Stimulated activated CD4-positive, alpha-beta T cell treated with anti-CD3 and anti-CD28 coated beads, Interleukin-1b, Interleukin-23, amount 100 ng/mL, for 48 hours (primary cell): ENCODE data around the gene DCTD.

ENCODE experiments used
- DNase-seq: peaks from one replicate; pipeline ENCODE4 v3.0.0-alpha.2; 2020

The DCTD gene

DNA sequence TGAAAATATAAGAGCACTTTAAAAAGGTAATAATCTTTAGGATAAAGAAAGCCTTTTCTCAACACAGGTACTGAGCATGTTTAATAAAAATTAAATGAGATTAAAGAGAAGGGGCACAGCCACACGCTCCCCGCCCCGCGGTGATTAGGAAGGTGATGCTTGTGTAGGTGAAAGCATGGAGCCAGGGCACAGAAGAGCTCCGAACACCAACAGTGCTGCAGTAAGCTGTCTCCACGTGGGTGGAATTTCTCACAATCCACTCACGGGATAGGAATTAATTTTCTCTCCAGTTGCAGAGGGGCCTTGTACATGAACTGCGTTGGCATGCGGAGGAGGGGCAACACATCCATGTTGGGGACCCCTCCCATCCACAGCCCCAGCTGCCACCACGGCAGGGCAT lies 27.0 kb downstream of the DCTD start:
- DNase-seq: no peak

DNA sequence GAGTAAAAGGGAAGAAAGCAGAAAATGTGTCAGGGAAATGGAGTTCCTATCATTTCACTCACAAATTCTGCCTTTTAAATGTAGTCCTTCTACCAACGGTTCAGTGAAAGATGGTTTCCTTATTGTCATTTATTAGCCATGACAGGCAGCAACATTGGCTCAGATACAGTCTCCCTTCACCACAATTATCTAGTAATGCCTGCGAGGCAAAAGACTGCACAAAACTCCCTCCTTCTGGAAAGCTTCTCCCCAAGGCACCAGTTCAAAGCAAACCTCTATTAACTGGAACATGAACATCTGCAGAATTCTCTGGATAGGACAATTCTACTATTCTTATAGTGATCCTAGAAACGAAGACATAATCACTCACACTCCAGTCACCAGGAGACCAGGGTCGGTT lies 28.3 kb downstream of the DCTD start:
- DNase-seq: no peak

DNA sequence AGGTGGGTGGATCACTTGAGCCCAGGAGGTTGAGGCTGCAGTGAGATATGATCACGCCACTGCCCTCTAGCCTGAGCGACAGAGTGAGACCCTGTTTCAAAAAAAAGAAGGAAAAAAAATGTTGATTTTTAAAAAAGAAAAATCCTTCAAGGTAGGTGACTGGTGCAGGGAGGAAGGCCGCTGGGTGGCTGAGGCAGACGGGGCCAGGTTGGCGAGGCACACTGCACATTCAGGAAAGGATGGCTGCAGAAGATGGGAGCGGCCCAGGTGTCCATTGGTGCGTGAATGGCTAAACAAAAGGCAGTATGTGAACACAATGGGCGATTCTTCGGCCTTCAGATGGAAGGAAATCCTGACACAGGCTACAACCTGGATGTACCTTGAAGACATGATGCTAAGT lies 30.4 kb downstream of the DCTD start:
- DNase-seq: no peak

DNA sequence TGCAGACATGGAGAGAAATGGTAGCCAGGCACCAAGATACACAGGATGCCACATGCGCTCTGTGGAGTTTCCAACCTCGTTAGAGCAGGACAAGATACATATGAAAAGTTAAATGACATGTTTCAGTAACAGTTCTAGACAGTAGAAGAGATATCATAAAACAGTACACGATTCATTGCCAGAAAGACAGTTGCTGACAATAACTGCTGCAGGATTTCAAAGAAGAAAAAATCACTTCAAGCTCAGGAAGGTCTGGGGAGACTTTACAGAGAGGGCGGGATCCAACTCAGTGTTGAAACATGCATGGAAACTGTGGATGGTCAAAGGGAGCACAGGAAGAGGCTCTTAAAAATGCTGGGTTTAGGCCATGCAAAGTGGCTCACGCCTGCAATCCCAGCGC lies 31.0 kb downstream of the DCTD start:
- DNase-seq: no peak

DNA sequence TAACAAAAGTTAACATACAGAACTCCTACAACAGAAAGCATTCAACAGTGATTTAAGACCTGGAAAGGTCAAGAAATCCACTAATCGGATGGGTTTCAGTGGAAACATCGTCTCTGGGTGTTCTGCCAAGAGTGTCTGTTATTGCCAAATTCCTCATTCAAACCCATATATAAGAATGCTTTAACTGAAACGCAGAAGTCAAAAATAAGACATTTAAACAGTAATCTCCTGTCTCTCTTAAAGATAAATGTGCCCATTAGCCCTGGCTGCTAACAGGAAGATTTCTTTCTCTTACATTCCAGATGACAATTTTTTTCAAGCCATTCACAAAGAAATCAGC lies 31.5 kb downstream of the DCTD start:
- no peak for DNase-seq

DNA sequence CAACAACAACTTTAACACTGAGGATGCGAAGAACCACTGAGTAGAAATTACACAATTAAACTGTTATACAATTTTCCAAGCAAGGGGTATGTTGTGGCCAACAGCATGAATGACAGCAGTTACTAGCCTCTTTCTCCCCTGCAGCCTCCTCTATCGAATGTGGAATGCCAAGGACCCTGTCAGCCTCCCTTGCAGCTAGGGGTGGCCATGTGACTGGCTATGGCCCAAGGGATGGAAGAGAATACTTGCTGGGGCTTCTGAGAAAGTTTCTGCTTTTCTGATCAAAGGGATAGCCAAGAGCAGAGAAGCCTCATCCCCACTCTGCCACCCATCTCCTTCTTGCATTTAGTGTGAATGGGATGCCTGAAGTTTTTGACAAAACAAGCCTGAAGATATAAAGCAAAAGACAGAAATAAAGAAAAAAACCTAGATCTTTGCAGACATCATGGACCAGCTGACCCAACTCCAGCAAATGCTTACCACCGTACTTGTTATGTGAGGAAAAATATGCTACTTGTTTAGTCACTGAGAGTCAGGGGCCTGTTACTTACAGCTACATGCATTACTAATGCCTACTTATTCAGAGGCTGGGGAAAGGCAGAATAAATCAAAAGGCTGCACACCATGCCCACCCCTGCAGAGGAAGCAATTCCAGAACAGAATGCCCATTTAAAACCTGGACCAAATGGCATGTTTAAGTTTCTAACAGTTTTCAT lies 32.0 kb downstream of the DCTD start:
- DNase-seq: no peak

DNA sequence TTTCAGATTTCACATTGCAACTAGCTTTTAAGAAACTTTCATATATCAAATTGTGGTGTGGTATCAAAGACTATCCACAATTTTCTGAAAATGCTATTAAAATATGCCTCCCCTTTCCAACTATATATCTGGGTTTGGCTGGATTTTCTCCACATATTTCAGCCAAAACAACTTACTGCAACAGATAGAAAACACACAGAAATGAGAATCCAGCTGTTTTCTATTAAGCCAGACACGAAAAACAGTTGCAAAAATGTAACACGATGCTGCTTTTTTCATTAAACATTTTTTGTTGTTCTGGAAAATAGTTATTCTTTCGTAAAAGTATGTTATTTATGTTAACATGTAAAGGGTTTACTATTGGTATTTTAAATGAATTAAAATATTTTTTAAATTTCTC lies 33.1 kb downstream of the DCTD start:
- DNase-seq: no peak

DNA sequence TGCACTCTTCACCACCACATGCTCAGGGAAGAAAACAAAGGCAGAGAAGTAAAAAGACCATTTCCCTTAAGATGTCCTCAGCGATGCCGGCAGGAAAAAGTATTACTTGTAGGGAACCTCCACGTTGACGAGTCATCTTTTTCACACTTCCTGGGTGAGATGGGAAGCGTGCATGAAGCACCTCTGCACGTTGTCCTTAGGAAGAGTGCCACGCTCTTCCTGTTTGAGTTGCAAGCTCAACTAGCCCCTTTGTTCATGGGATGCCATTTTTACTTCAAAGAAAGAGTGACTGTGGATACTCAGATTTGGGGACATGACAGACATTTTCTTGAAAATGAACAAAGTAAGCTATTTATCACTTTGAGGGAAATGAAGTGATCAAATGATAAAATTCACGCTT lies 33.8 kb downstream of the DCTD start:
- no peak for DNase-seq

DNA sequence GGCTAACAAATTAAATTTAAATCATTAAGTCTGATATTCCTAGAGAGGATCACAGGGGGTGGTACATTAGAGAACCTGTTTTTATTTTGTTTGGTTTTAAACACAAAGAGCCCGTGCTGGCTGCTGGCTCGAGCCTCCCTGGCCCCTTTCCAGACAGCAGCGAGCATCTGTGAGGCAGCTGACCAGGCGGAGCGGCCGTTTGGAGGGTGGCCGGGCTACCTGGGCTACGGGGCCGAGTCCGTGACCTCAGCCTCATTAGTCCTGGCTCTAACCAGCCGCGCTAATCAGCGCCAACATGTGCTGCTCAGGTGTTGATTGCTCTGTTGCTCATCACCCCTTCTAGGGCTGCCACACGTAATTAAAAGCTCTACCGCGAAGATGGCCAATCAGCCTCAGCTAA lies 35.3 kb downstream of the DCTD start:
- DNase-seq: no peak

DNA sequence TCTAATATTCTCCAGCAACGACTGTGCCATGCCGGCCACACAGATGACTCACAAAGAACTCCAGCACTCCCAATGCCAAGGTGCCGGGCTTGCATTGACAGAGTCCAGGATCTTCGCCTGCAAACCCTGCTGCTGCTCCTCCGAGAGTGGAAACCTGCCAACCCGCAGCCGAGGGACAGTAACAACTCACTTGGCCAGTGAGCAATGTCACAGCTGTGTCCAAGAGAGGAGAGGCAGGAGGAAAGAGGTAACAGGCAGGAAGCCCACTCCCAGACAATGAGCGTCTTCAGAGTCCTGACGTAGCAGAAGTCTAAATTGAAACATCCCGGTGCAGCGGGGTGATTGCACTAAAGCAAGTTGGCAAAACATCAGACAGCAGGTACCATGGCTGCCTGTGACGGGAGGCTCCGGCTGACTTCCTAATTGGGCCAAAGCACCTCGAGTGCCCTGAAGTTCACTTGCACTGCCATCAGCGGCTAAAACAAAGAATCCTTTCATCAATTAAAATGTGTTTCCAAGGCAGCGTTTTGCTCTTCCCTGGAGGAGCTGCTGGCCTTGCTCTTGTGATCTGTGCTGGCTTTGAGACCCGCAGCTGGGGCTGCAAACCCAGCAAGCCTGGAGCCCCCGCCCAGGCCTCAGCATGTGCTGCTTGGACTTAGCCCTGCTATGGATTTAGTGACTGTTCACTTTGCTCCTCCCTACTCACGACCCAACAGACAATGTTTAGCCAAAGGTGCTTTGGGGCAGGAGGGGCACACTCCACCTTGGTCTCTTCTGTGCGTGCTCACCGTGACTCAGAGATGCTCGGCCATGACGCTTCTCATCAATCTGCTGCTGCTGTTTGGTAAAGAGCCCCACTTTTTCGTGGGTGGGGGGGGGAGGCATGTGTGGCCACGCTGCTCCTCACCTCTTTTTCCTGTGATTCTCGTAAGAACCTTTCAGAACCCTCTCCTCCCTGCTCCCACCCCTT lies 36.5 kb downstream of the DCTD start:
- no peak for DNase-seq

DNA sequence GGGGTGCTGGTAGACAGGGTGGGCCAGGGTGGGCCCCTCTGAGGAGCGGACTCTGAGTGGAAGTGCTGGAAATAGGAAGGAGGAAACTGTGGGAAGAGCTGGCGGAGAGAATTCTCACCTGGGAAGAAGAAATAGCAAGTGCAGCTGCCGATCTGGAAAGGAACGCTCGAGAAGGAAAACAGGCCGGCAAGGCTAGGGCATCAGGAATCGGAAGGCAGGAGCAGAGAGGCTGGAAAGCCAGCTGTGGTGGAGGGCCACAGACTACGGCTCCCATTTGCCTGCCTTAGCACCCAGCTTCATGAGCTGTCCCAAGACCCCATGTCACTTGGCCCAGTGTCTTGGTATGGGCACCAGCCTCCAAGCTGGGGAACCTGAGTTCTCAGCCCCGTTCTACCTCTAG lies 37.3 kb downstream of the DCTD start:
- no peak for DNase-seq

DNA sequence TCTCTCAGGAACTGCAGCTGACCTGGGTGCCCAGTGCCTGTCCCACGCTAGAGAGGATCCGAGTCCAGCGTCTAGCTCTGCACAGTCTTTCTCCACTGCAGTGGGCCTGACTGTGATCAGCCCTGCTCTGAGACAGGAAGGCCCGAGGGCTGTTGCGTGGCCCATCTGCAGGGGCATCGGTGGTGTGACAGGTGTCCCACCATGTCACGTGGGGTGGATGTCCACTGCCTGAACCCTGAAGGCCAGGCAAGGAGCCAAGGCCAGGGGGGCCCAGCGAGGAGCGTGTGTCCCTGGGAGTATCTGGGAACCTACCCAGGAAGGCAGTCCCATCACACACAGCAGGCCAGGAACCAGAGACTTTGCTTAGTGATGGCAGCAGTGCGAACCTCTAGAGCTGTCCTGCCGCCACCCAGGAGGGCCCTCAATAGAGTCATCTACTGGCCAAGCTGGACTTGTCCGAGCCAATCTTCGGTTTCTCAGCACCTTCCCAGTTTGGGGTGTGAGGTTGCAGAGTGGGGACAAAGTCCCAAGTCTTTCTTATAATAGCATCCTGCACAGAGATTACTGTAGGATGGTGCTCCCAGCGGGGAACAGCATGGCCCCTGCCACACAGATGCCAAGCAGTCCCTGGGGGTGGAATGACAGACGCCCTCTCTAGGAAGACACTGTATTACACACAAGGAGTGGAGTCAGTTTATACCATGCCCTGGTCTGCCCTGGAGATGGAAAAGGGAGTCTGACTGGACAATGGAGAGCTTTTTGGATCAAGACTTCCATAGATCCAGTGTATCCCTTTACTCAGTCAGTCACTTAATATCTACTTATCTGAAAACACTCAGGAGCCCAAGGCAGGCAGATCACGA lies 38.3 kb downstream of the DCTD start:
- DNase-seq: no peak

DNA sequence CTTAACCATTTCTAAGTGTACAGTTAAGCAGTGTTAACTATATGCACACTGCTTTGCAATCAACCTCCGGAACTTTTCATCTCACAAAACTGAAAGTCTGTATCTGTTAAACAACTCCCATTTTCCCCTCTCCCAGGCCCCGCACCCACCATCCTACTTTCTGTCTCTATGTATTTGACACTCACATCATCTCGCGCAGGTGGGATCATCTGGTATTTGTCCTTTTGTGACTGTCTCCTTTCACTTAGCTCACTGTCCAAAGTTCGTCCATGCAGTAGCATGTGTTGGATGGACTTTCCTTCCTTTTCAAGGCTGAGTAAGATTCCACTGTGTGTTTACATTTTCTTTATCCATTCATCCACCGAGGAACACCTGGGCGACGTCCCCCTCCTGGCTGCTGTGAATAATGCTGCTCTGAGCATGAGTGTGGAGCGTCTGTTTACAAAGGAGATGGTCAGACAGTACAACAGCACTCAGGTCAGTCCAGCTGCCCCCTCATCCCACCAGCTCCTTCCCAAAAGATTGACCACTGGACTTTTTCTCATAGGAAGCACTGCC lies 39.8 kb downstream of the DCTD start:
- no peak for DNase-seq

DNA sequence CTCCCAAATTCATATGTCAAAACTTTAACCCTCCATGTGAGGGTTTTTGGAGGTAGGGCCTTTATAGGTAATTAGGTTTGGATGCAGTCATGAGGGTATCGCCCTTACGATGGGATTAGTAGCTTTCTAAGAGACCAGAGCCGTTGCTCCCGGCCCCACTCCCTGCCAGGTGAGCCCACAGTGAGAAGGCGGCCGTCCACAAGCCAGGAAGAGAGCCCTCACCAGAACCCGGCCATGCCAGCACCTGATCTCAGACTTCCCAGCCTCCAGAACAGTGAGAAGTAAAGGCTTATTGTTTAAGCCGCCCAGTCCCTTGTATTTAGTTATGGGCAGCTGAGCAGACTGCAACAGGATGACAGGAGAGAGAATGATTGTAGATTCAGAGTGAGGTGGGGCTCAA lies 40.8 kb downstream of the DCTD start:
- no peak for DNase-seq

DNA sequence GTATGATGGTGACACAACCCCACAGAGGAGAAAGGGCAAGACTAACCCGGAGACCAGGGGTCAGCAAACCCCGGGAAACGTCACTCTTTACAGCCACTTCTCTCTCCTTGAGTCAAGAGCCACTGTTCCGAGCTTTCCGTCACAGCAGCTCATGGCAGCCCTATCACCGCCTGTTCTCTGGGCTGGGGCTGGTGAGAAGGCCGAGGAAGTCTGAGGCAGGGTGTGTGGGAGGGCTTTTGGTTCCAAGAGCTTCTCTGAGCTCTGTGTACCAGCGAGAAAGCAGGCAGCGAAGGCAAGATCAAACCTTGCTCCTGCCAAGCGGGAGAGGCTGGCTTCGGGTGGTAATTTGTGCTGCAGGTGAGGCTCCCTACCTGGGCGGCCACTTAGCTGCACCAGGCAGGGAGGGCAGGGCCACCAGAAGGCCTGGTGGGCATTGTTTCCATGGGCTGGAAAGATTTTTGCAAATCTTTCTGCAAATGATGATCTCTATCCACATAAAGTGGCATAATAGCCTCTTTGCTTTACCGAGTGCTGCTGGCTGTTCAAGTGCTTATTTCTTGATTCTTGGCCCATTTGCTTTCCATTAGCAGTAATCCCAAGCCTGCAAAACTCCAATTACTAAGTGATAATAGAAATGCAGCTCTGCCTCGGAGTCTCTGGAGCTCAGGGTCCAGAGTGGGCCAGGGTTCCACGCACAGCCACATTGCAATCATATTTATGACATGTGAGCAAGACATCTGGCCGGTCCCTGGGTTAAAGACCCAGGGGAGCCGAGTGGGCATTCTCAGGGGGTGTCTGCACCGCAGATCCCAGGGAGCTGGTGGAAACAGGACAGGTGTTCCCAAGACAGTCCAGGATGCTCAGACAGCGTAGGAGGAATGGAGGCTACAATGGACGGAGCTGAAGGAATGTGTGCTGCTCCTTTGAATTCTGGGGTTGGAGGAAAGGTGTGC lies 41.5 kb downstream of the DCTD start:
- DNase-seq: no peak

DNA sequence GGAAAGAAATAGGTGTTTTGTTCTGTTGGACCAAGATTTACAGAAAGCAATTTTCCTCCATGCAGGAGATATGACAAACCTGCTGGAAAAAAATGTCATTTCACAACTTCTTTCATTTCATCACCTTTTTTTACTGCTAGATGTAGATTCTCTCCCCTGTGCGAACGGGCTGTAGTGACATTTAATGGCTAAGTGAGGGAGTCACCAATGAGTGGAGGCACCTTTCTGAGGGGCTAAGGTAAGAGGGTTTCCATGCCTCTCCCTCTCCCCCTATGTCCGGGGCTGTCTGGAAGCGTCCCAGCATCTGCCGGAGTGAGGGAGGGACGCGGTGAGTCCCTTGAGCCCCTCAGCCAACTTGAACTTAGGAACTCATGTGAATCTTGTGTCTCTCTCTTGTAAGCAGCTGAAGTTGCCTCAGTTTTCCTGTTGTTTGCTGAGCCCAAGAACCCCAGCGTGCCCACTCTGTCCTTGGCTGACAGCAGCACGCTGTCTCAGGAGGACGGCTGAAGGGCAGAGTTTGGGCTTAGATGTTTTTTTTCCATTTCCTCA lies 42.3 kb downstream of the DCTD start:
- DNase-seq: no peak

DNA sequence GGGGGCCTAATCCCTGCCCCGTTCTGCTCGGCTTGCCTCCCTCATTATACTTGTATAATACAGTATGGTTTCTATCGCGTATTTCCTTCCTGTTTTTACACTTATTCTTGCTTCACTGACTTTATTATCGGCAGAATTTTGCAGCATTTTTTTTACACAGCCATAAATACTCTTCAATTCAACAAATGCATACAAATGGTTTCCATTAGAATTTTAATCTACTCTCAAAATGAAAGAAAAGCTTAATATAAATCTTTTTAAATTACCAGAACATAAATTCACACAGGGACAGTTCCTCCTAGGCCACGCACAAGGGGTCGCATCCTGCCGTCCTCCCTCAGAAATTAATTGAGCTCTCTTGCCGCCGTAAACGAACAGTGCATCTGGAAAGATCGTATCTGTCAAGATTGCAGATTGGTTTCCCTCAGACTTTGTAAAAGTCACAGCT lies 42.9 kb downstream of the DCTD start:
- no peak for DNase-seq

DNA sequence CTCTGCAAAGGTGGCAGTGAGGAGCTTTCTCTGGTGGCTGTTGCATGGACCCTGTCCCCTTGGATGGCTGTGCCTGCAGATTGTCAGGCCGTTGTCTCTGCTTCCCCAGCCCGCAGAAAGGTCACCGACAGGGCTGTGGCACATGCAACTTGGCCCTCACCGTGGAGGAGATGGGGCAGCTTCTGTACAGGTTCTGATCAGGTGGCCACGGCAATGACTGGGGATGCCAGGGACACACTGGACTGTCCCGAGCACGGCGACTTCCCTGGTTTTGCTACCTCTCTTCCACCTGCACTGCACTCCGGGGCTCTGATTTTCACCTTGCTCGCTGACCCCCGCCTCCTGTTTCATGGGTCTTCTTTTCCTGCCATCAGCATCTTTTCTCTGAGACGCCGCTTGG lies 43.5 kb downstream of the DCTD start:
- DNase-seq: no peak

DNA sequence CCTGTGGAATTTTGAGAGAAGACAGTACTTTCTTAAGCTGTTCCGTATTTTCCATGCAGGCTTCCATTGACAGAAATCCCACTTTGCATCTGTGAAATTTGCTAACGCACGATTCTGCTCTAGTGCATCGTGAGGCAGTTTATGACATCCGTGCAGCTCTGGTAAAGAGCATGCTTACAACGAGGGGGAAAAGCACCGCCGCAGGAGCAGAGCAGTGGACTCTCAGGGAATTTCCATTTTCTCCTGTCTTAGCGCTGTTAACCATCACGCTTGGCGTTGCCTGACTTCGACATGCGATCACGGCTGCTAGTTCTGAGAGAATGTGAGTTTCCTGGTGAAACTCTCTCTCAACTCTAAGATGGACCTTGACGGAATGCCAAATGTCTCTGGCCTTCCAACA lies 43.9 kb downstream of the DCTD start:
- DNase-seq: no peak

DNA sequence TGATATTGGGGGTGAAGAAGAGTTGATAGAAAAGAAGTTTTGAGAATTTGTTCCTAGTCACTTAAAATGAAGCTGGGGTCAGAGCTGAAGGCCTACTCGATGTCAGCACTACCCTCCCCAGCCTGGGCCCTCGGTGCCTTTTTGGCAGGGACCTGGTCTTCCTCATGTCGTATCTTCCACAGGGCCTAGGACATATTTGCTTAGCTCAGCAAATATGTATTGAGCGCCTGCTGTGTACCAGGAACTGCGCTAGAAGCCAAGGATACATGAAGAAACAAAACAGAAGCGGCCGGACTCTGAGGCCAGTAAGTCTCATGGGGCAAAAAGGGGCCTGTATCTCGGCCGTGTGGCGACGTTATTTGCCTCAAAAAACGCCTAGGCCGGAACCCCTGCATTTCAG lies 44.3 kb downstream of the DCTD start:
- DNase-seq: no peak

DNA sequence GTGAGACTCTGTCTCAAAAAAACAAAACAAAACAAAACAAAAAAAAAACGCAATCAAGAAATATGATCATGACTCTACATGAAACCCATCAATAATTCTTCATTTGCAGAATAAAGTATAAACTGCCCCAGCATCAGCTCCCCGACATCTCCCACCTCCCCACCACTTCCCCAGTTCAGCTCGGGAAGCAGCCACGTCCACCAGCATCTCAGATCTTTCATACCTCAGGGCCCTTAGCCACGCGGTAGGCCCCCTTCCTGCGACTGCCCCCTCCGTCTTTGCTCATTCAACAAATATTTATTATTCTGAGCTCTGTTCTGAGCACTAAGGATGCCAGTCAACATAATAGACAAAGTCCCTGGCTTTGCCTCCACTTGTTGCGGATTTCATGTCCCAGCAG lies 45.6 kb downstream of the DCTD start:
- no peak for DNase-seq

DNA sequence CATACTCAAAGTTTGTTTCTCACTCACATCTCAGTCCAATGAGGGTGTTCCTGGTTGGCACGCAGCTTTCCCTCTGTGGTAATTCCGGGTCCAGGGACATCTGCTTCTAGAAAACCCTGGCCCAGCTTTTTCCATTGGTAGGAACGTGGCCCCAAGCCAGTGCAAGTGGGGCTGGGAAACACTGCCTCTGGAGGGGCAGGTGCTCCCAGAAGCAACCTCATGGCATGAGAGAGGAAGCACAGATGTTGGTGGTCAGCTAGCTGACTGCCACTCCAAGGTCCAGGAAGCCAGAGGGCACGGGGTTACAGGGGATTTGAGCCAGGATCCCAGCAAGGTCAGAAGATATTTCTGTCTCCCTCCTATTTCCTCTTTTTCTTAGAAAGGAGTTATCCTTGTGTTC lies 47.5 kb downstream of the DCTD start:
- no peak for DNase-seq
